DOHH2 (cell line): Measurements from ENCODE around the gene NOM1.

ENCODE experiments used
- EZH2phosphoT487 ChIP-seq: fragments of 200-600 bp; sonication (generic); IDR thresholded peaks from 2 replicates; pipeline ENCODE4 v1.6.1; 2017; ENCODE audit warnings: borderline replicate concordance, mild to moderate bottlenecking, antibody characterized with exemption, low read length, moderate library complexity, mixed read lengths
- TF ChIP-seq, protein P1 (sequence below): fragments of 200-600 bp; sonication (generic); IDR thresholded peaks from one replicate; pipeline ENCODE4 v1.5.1; 2014; ENCODE audit warnings: antibody characterized with exemption, mild to moderate bottlenecking, low read depth, low read length; ENCODE audit not compliant: poor library complexity, severe bottlenecking

DNA sequence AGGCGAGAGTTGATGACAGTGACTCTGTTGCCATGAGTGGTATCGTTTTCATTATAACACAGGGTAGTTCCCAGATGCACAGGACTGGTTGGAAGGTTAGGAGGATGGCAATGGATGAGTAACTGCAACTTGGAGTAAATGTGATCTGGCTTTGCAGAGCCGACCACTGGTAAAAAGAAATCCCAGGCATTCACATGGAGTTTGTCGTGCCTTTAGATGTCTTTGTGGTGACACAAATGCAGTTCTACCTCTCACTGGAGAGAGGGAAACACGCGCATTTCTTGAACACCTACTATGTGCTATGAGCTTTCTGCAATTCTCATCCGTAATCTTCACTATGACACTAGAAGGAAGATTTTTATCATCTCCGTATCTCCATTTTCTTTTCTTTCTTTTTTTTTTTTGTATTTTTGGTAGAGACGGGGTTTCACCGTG lies 62.6 kb downstream of the NOM1 start:
- TF ChIP-seq, protein P1, sequence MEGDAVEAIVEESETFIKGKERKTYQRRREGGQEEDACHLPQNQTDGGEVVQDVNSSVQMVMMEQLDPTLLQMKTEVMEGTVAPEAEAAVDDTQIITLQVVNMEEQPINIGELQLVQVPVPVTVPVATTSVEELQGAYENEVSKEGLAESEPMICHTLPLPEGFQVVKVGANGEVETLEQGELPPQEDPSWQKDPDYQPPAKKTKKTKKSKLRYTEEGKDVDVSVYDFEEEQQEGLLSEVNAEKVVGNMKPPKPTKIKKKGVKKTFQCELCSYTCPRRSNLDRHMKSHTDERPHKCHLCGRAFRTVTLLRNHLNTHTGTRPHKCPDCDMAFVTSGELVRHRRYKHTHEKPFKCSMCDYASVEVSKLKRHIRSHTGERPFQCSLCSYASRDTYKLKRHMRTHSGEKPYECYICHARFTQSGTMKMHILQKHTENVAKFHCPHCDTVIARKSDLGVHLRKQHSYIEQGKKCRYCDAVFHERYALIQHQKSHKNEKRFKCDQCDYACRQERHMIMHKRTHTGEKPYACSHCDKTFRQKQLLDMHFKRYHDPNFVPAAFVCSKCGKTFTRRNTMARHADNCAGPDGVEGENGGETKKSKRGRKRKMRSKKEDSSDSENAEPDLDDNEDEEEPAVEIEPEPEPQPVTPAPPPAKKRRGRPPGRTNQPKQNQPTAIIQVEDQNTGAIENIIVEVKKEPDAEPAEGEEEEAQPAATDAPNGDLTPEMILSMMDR = no peak
- no peak for TF ChIP-seq EZH2phosphoT487
